GM12878 (cell line): ENCODE data around the gene SLX4. TPM values are rescaled to one million over a fixed set of nuclear protein-coding genes. Genes with fewer than 3 reads are reported as not detected.

Experiments
- ATAC-seq: fragments of 200-7000 bp; cut with Tn5 transposase; 3 replicates; pipeline ENCODE4 v1.9.1; 2020; ENCODE audit warnings: mild to moderate bottlenecking, moderate library complexity
- BruUV-seq: library from RNA; stranded (reverse); fragments of 400-500 nt; replicated peaks from 2 replicates; lab custom pipeline; 2021; lab: Mats Ljungman, UMichigan
- CTCF ChIA-PET: fragments of 300-600 bp; sonication (Branson Sonifier 250); formaldehyde crosslinking; extraction: SDS; loops from one replicate; lab custom pipeline; 2021; ENCODE audit warnings: inconsistent platforms; lab: Yijun Ruan, JAX
- POLR2A ChIA-PET: fragments of 350-600 bp; formaldehyde crosslinking; extraction: SDS; loops from one replicate; lab custom pipeline; 2021; ENCODE audit warnings: inconsistent platforms; lab: Charles Lee
- RAD21 ChIA-PET: fragments of 300-600 bp; sonication (Branson Sonifier 250); formaldehyde crosslinking; loops from one replicate; lab custom pipeline; 2023; ENCODE audit warnings: antibody characterized with exemption; ENCODE audit not compliant: unreplicated experiment; lab: Charles Lee
- SMC1A ChIA-PET: fragments of 300-600 bp; sonication (Branson Sonifier 250); formaldehyde crosslinking; loops from one replicate; lab custom pipeline; 2023; ENCODE audit not compliant: unreplicated experiment, uncharacterized antibody; lab: Charles Lee
- DNase-seq: peaks from one replicate; pipeline ENCODE4 v3.0.0-alpha.2; 2011; ENCODE audit warnings: low read depth, low spot score
- FAIRE-seq: peaks from 3 replicates; lab custom pipeline; 2011; peaks lifted over from hg19 to GRCh38; lab: Jason Lieb, UNC
- H2AFZ ChIP-seq: 2 replicates; pipeline ENCODE4 v1.6.0; 2011; ENCODE audit warnings: low read depth, low read length, control low read depth; ENCODE audit not compliant: control insufficient read depth
- H3K27ac ChIP-seq: 2 replicates; pipeline ENCODE4 v1.5.1; 2011; ENCODE audit warnings: control low read depth; ENCODE audit not compliant: control insufficient read depth, insufficient read depth
- H3K27me3 ChIP-seq, 2 experiments: replicated peaks in 1 of 2; 2 replicates each; pipeline versions ENCODE4 v1.6.0 to v1.6.1; 2011; ENCODE audit warnings: low read length in 1 of 2; ENCODE audit not compliant: control insufficient read depth in 2 of 2, insufficient read depth in 2 of 2
- H3K36me3 ChIP-seq, 2 experiments: 2 replicates each; pipeline ENCODE4 v1.5.1; 2011; ENCODE audit warnings: low read length in 1 of 2; ENCODE audit not compliant: control insufficient read depth in 2 of 2, insufficient read depth in 2 of 2
- H3K4me1 ChIP-seq: 2 replicates; pipeline ENCODE4 v1.6.1; 2011; ENCODE audit warnings: mild to moderate bottlenecking, low read length, moderate library complexity, mixed read lengths; ENCODE audit not compliant: control insufficient read depth, insufficient read depth
- H3K4me2 ChIP-seq: 2 replicates; pipeline ENCODE4 v1.6.0; 2011; ENCODE audit warnings: control low read depth; ENCODE audit not compliant: control insufficient read depth, insufficient read depth
- H3K4me3 ChIP-seq: fragments of 200-600 bp; sonication (generic); 2 replicates; pipeline ENCODE4 v1.5.1; 2016
- H3K79me2 ChIP-seq: 2 replicates; pipeline ENCODE4 v1.6.0; 2011; ENCODE audit warnings: low read length; ENCODE audit not compliant: control insufficient read depth, insufficient read depth
- H3K9ac ChIP-seq: 2 replicates; pipeline ENCODE4 v1.8.0; 2011; ENCODE audit warnings: low read length, control low read depth, mixed read lengths; ENCODE audit not compliant: control insufficient read depth, insufficient read depth
- H3K9me3 ChIP-seq: replicated peaks from 3 replicates; pipeline ENCODE4 v1.5.1; 2011; ENCODE audit warnings: mild to moderate bottlenecking, low read length; ENCODE audit not compliant: control insufficient read depth, insufficient read depth
- H4K20me1 ChIP-seq: 2 replicates; pipeline ENCODE4 v1.6.0; 2011; ENCODE audit not compliant: control insufficient read depth, insufficient read depth
- HSF1 ChIP-seq: fragments of 150-350 bp; IDR thresholded peaks from 2 replicates; pipeline ENCODE4 v1.6.1; 2014; ENCODE audit warnings: mild to moderate bottlenecking, low read depth, low read length
- IRF3 ChIP-seq: fragments of 450-650 bp; IDR thresholded peaks from 2 replicates; pipeline ENCODE4 v1.6.1; 2014; ENCODE audit warnings: mild to moderate bottlenecking
- NR2F1 ChIP-seq: fragments of 450-650 bp; conservative IDR thresholded peaks from 2 replicates; pipeline ENCODE4 v1.6.1; 2017; ENCODE audit warnings: mild to moderate bottlenecking
- RFX5 ChIP-seq: IDR thresholded peaks from 2 replicates; pipeline ENCODE4 v1.6.1; 2011; ENCODE audit warnings: low read depth, low read length, improper control_type of control experiment
- SMAD1 ChIP-seq: fragments of 450-650 bp; IDR thresholded peaks from 2 replicates; pipeline ENCODE4 v1.6.1; 2018; ENCODE audit warnings: mild to moderate bottlenecking, low read depth; ENCODE audit not compliant: partially characterized antibody
- WGBS: methylation state at CpG from one replicate; pipeline ENCODE4 v1.1.6; 2016; ENCODE audit warnings: low lambda C conversion rate; ENCODE audit not compliant: insufficient replicate concordance, insufficient coverage; ENCODE audit errors: missing lambda C conversion rate; 5-methylcytosine and 5-hydroxymethylcytosine counted together
- in situ Hi-C: fragments of 300-500 bp; cut with MboI; formaldehyde crosslinking; loops from 9 replicates; pipeline ENCODE4 v1.14.3; 2018; ENCODE audit warnings: mixed read lengths
- intact Hi-C: fragments of 100-400 bp; cut with micrococcal nuclease; formaldehyde crosslinking; loops from one replicate; pipeline ENCODE4 v1.14.2; 2022; ENCODE audit not compliant: unreplicated experiment
- polyA plus RNA-seq, 11 experiments: library from polyadenylated mRNA; depleted of rRNA in 4 of 11; unstranded in 6 of 11; stranded (reverse) in 5 of 11; fragments of >200 nt; fragmentation: Nextera tagmentation in 4 of 11; fragmentation: Illumina TruSeq in 1 of 11; extraction: Ambion mirVana in 4 of 11; extraction: Trizol in 1 of 11; gene quantifications; 1 replicate in 1 of 11; 2 replicates in 10 of 11; pipeline versions ENCODE4 v1.2.1 to v1.2.3, GENCODE V29; 2011 to 2016; ENCODE audit warnings: inconsistent platforms in 2 of 11, missing spikeins in 2 of 11, low read depth in 1 of 11
- total RNA-seq, 4 experiments: library from RNA; depleted of rRNA in 3 of 4; stranded (reverse); fragments of >200 nt in 3 of 4; fragmentation: Illumina TruSeq in 1 of 4; extraction: Trizol in 1 of 4; gene quantifications; 2 replicates each; pipeline versions ENCODE4 v1.2.1 to v1.2.3, GENCODE V29; 2013 to 2021

SLX4 gene
- total and polyA plus RNA-seq, 10 of the 15 experiments (the other 5 are each of a cell fraction or from before 2014, with no cell fraction given), result 0.18 to 12.3 (median 4.8) TPM

- H3K27ac ChIP-seq, result no peak overlapping the region
- no peak overlapping the region for H3K4me3 ChIP-seq
- no peaks in the 10 kb centered on the region for H3K27me3 ChIP-seq
- in situ Hi-C loops (no loop called here), intact Hi-C loops (no loop called here)
- H3K9ac ChIP-seq, result no peak overlapping the region
- WGBS, result 89% methylated on average over 34 of the region's 36 CpGs
- no peak overlapping the region for H2AFZ ChIP-seq
- DNase-seq, result no peak
- POLR2A ChIA-PET, result no interaction called here
- no peak for TF ChIP-seq NR2F1
- TF ChIP-seq IRF3, result no peak
- TF ChIP-seq RFX5, result no peak
- no peak for TF ChIP-seq HSF1
- no peak for TF ChIP-seq SMAD1
- no peak for FAIRE-seq
- no TSS peak for BruUV-seq
- ATAC-seq, result no peak
- H3K36me3 ChIP-seq, result peaks cover 0 to 2% of the 10 kb centered on the region in 2 experiments; a peak in 1 of 4 replicates
- no peak overlapping the region for H3K4me2 ChIP-seq
- H4K20me1 ChIP-seq, result no peaks in the 10 kb centered on the region
- RAD21 ChIA-PET, result no interaction called here
- CTCF ChIA-PET, result no interaction called here
- H3K79me2 ChIP-seq, result peaks cover under 1% of the 10 kb centered on the region; the same call in 1 of the 2 replicates
- H3K9me3 ChIP-seq, result no peaks in the 10 kb centered on the region
- peaks cover 34% of the 10 kb centered on the region for H3K4me1 ChIP-seq
- SMC1A ChIA-PET, result no interaction called here
Observed at GRCh38 chr16:3582276-3583165, 28.9 kb downstream of the SLX4 start.
